HepG2 (cell line): ENCODE measurements around the gene SPDYE16.
"Not testable (repeated sequence)": the region's sequence is repeated elsewhere in the genome, so short reads cannot be mapped to it uniquely, and the experiment has no call there.

Experiments
- ZFX ChIP-seq: sonication (generic); formaldehyde crosslinking; IDR thresholded peaks from 2 replicates; pipeline ENCODE4 v1.4.0; 2020; ENCODE audit warnings: mild to moderate bottlenecking, low read depth, missing genetic modification reagents, moderate library complexity
- TF ChIP-seq, protein P1 (sequence below): sonication (generic); formaldehyde crosslinking; IDR thresholded peaks from 2 replicates; pipeline ENCODE4 v1.4.0; 2020; ENCODE audit warnings: missing genetic modification reagents

DNA sequence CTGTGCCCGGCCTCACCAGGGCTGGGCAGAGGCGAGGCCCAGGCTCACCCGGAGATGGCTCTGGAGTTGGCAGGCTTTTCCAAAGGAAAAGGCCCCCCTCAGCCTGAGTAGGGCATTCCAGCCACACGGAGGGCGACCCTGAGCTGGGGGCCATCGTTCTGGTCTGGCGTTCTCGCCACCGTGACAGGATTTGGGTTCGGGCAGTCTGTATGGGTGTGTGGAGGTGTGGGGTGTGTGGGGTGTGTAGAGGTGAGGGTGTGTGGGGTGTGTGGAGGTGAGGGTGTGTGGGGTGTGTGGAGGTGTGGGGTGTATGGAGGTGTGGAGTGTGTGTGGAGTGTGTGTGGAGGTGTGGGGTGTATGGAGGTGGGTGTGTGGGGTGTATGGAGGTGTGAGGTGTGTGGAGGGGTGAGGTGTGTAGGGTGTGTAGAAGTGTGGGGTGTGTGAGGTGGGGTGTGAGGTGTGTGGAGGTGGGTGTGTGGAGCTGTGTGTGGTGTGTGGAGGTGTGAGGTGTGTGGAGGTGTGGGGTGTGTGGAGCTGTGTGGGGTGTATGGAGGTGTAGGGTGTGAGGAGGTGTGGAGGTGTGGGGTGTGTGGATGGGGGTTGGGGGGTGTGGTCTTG, 44.4 kb downstream of the SPDYE16 start:
- TF ChIP-seq, protein P1, sequence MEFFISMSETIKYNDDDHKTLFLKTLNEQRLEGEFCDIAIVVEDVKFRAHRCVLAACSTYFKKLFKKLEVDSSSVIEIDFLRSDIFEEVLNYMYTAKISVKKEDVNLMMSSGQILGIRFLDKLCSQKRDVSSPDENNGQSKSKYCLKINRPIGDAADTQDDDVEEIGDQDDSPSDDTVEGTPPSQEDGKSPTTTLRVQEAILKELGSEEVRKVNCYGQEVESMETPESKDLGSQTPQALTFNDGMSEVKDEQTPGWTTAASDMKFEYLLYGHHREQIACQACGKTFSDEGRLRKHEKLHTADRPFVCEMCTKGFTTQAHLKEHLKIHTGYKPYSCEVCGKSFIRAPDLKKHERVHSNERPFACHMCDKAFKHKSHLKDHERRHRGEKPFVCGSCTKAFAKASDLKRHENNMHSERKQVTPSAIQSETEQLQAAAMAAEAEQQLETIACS (CRISPR knock-in tag) = not testable (repeated sequence)
- TF ChIP-seq ZFX (CRISPR knock-in tag) = not testable (repeated sequence)
